ENCODE measurements around the gene C2CD3.

Gene C2CD3

DNA sequence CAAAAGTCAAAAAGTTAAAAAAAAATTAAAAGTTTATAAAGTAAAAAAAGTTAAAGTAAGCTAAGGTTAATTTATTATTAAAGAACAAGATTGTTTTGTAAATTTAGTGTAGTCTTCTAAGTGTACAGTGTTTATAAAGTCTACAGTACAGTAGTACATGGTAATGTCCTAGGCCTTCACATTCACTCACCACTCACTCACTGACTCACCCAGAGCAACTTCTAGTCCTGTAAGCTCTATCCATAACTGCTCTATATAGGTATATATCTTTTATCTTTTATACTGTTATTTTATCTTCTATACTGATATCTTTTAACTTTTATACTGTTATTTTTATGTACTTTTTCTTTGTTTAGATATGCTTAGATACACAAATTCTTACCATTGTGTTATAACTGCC lies 11.2 kb downstream of the C2CD3 start:
- TF ChIP-seq TAF1 (IDR thresholded peaks at IDR 0.05; ENCODE audit: borderline replicate concordance, insufficient read depth, low read length) (no peak), POLR2AphosphoS5 (IDR thresholded peaks at IDR 0.05; ENCODE audit: low read depth, low read length) (no peak), FOXP2 (optimal IDR thresholded peaks at IDR 0.05; ENCODE audit: borderline replicate concordance, extremely low read depth, extremely low read length, insufficient read depth) (no peak), REST (IDR thresholded peaks at IDR 0.05; ENCODE audit: insufficient read depth in 1 of 2, low read depth in 2 of 2, low read length in 2 of 2) (no peak), SIN3A (IDR thresholded peaks at IDR 0.05; ENCODE audit: borderline replicate concordance, insufficient read depth, low read length) (no peak)

GRCh38 chr11:74157169-74157568 lies 13.6 kb downstream of the C2CD3 start:
- TF ChIP-seq SIN3A (IDR thresholded peaks at IDR 0.05; ENCODE audit: borderline replicate concordance, insufficient read depth, low read length), result no peak
- TF ChIP-seq POLR2AphosphoS5 (IDR thresholded peaks at IDR 0.05; ENCODE audit: low read depth, low read length), result no peak
- no peak for TF ChIP-seq FOXP2 (optimal IDR thresholded peaks at IDR 0.05; ENCODE audit: borderline replicate concordance, extremely low read depth, extremely low read length, insufficient read depth)
- TF ChIP-seq TAF1 (IDR thresholded peaks at IDR 0.05; ENCODE audit: borderline replicate concordance, insufficient read depth, low read length), result no peak

- TF ChIP-seq FOXP2 (optimal IDR thresholded peaks at IDR 0.05; ENCODE audit: borderline replicate concordance, extremely low read depth, extremely low read length, insufficient read depth), result no peak
- no peak for TF ChIP-seq POLR2AphosphoS5 (IDR thresholded peaks at IDR 0.05; ENCODE audit: low read depth, low read length)
- TF ChIP-seq TAF1 (IDR thresholded peaks at IDR 0.05; ENCODE audit: borderline replicate concordance, insufficient read depth, low read length), result no peak
- TF ChIP-seq SIN3A (IDR thresholded peaks at IDR 0.05; ENCODE audit: borderline replicate concordance, insufficient read depth, low read length), result no peak
- no peak for TF ChIP-seq REST (IDR thresholded peaks at IDR 0.05; ENCODE audit: insufficient read depth in 1 of 2, low read depth in 2 of 2, low read length in 2 of 2)
Measured at GRCh38 chr11:74154620-74155281, 16.1 kb downstream of the C2CD3 start.

GRCh38 chr11:74153224-74153623 lies 17.6 kb downstream of the C2CD3 start:
- TF ChIP-seq REST (IDR thresholded peaks at IDR 0.05; ENCODE audit: insufficient read depth in 1 of 2, low read depth in 2 of 2, low read length in 2 of 2) (no peak), FOXP2 (optimal IDR thresholded peaks at IDR 0.05; ENCODE audit: borderline replicate concordance, extremely low read depth, extremely low read length, insufficient read depth) (no peak), SIN3A (IDR thresholded peaks at IDR 0.05; ENCODE audit: borderline replicate concordance, insufficient read depth, low read length) (no peak), POLR2AphosphoS5 (IDR thresholded peaks at IDR 0.05; ENCODE audit: low read depth, low read length) (no peak), TAF1 (IDR thresholded peaks at IDR 0.05; ENCODE audit: borderline replicate concordance, insufficient read depth, low read length) (no peak)

DNA sequence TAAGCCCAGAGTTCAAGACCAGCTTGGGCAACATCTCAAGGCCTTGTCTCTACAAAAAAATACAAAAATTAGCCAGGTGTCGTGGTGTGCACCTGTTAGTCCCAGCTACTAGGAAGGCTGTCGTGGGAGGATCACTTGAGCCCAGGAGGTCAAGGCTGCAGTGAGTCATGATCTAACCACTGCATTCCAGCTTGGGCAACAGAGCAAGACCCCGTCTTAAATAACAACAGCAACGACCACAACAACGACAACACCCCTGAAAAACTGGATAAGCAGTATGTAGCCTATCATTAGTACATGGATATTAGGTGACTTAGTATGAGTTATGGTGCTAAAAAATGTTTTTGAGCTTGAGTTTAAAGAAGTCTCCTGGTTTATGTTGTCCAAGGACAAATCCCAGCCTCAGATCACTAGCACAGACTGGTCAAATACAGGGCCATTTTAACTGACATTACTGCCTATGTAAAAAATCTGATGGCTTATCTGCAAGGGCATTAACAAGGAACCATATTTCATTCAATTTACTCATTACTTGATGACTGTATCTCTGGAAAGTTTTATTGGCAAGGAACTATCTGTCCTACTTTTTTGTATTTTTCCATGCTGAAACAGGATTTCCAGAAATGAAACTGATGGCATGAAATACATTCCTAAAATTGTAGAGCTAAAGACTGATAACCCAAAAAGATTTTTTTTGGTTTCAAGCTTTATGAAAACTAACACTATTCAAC lies 23.4 kb downstream of the C2CD3 start:
- no peak for TF ChIP-seq POLR2AphosphoS5 (IDR thresholded peaks at IDR 0.05; ENCODE audit: low read depth, low read length)

- no peak for TF ChIP-seq TAF1 (IDR thresholded peaks at IDR 0.05; ENCODE audit: borderline replicate concordance, insufficient read depth, low read length)
- TF ChIP-seq POLR2AphosphoS5 (IDR thresholded peaks at IDR 0.05; ENCODE audit: low read depth, low read length), result no peak
- no peak for TF ChIP-seq REST (IDR thresholded peaks at IDR 0.05; ENCODE audit: insufficient read depth in 1 of 2, low read depth in 2 of 2, low read length in 2 of 2)
- no peak for TF ChIP-seq SIN3A (IDR thresholded peaks at IDR 0.05; ENCODE audit: borderline replicate concordance, insufficient read depth, low read length)
- TF ChIP-seq FOXP2 (optimal IDR thresholded peaks at IDR 0.05; ENCODE audit: borderline replicate concordance, extremely low read depth, extremely low read length, insufficient read depth), result no peak
Measured at GRCh38 chr11:74144592-74144991, 26.2 kb downstream of the C2CD3 start.
